Measurements from ENCODE around the gene AIF1. TPM values are rescaled to one million over a fixed set of nuclear protein-coding genes. Genes with fewer than 3 reads are reported as not detected.
A peak's percentile ranks its signal among the peaks of the same experiment; 100 is the strongest.
"Not testable (repeated sequence)": the region's sequence is repeated elsewhere in the genome, so short reads cannot be mapped to it uniquely, and the experiment has no call there.

The AIF1 gene
- total RNA-seq, 2 donors from 2014 or later, result 8.1 to 13.2 TPM

DNA sequence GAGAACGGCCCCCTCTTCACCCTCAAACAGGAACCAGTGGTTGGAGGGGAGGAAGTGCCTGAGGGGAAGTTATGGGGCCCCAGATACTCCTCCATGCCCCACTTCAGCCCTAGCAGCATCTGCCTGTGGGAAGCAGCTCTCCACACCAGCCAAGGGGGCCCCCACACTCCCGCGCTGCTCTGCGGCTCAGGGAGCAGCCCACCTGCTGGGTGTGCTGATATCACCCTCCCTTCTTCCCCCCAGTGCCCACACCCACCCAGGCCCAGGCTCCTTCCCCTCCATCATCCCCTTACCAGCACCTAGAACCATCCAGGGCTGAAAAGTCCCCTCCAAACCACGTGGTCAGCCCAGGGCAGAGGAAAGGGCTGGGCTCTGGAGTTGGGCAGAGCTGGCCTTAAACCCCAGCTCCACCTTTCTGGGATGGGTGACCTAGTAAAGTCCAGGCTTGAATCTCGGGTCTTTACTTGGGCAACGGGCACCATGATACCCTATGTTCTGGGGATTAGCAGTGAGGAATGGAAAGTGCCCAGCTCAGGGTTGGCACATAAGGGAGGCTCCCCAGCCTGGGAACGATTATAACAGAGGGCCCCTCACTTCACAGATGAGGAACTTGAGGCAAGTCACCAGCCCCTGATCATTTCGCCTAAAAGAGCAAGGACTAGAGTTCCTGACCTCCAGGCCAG lies 28.3 kb upstream of the AIF1 start:
- peaks cover 6% of the 10 kb centered on the region for H3K36me3 Mint-ChIP-seq (ENCODE audit: low read depth)
- peak overlapping the region; percentile 92 for H3K27ac Mint-ChIP-seq

DNA sequence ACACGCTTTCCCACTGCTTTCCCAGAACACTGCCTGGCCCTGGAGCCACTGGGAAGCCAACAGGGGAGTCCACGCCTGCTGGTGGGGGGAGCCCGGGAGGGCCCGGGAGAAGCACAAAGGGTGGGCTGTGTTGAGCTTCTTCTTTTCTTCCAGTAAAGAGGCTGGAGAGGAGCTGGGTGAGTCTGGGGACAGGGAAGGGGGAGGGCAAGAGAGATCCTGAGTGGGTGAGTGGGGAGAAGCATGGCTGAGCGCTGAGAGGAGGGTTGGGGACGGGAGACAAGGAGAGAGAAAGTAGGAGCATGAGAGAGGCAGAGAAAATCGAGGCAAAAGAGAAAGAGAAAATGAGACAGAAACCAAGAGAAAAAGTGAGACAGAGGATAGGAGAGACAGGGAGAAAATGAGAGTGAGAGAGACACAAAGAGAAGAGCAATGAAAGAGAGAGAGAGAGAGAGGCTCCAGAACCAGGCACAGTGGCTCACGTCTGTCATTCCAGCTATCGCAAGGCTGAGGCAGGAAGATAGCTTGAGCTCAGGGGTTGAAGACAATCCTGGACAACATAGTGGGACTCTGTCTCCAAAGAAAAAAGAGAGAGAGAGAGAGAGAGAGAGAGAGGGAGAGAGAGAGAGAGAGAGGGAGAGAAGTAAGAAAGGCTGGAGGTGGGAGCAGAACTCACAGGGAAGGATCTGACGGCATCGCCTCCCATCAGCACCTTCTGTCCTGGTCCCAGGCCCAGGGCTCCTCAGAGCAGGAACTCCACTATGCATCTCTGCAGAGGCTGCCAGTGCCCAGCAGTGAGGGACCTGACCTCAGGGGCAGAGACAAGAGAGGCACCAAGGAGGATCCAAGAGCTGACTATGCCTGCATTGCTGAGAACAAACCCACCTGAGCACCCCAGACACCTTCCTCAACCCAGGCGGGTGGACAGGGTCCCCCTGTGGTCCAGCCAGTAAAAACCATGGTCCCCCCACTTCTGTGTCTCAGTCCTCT lies 26.9 kb upstream of the AIF1 start:
- Mint-ChIP-seq H3K4me1 (peaks cover 54% of the 10 kb centered on the region), H3K36me3 (ENCODE audit: low read depth) (peaks cover 4% of the 10 kb centered on the region), H3K27me3 (no peaks in the 10 kb centered on the region), H3K27ac (peak overlapping the region; percentile 92), H3K4me3 (peak overlapping the region; percentile 88)
- DNase-seq, result no peak
- ATAC-seq, result no peak
- no peaks in the 10 kb centered on the region for H3K9me3 ChIP-seq (ENCODE audit: control insufficient read depth, low read length, poor library complexity, severe bottlenecking)

More for the DNA sequence above, 28.3 kb upstream of the AIF1 start:
- H3K9me3 ChIP-seq (ENCODE audit: control insufficient read depth, low read length, poor library complexity, severe bottlenecking), result no peaks in the 10 kb centered on the region
- Mint-ChIP-seq H3K27me3 (no peaks in the 10 kb centered on the region), H3K4me3 (peak overlapping the region; percentile 88), H3K4me1 (peaks cover 52% of the 10 kb centered on the region)
- peak; percentile 70 for ATAC-seq
- DNase-seq, result peak in 1 of 3 donors; percentile 42

- ATAC-seq, result no peak
- Mint-ChIP-seq H3K4me3 (peak overlapping the region; percentile 64), H3K27me3 (no peaks in the 10 kb centered on the region), H3K27ac (peak overlapping the region; percentile 92), H3K36me3 (ENCODE audit: low read depth) (peaks cover 4% of the 10 kb centered on the region), H3K4me1 (peaks cover 52% of the 10 kb centered on the region)
- DNase-seq, result no peak
- no peaks in the 10 kb centered on the region for H3K9me3 ChIP-seq (ENCODE audit: control insufficient read depth, low read length, poor library complexity, severe bottlenecking)
Measured at GRCh38 chr6:31588871-31589650, 26.0 kb upstream of the AIF1 start.

DNA sequence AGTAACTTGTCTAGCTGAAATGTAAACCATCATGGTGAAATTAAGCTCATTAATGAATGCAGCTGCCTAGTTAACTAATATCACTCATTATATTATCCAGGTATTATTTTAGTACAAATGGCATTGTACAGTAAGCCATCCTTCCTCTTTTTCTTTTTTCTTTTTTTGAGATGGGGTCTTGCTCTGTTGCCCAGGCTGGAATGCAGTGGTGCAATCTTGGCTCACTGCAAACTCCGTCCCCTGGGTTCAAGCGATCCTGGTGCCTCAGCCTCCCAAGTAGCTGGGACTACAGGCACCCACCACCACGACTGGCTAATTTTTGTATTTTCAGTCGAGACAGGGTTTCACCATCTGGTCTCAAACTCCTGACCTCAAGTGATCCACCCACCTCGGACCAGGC lies 24.3 kb upstream of the AIF1 start:
- DNase-seq; H3K4me3 Mint-ChIP-seq; H3K9me3 ChIP-seq (ENCODE audit: control insufficient read depth, low read length, poor library complexity, severe bottlenecking); H3K27ac Mint-ChIP-seq; H3K36me3 Mint-ChIP-seq (ENCODE audit: low read depth); H3K27me3 Mint-ChIP-seq; ATAC-seq: not testable (repeated sequence)
- H3K4me1 Mint-ChIP-seq, result peaks cover 47% of the 10 kb centered on the region

GRCh38 chr6:31592396-31592771 lies 22.6 kb upstream of the AIF1 start:
- H3K4me1 Mint-ChIP-seq, result peaks cover 39% of the 10 kb centered on the region

GRCh38 chr6:31597006-31597405 lies 18.0 kb upstream of the AIF1 start:
- peak overlapping the region; percentile 58 for H3K4me3 Mint-ChIP-seq
- no peaks in the 10 kb centered on the region for H3K9me3 ChIP-seq (ENCODE audit: control insufficient read depth, low read length, poor library complexity, severe bottlenecking)
- ATAC-seq, result peak; percentile 83
- peak in 1 of 3 donors; percentile 28 for DNase-seq
- no peaks in the 10 kb centered on the region for H3K27me3 Mint-ChIP-seq
- no peaks in the 10 kb centered on the region for H3K36me3 Mint-ChIP-seq (ENCODE audit: low read depth)
- no peak overlapping the region for H3K27ac Mint-ChIP-seq
- peaks cover 27% of the 10 kb centered on the region for H3K4me1 Mint-ChIP-seq

More at GRCh38 chr6:31592396-31592771, 22.6 kb upstream of the AIF1 start:
- peak overlapping the region; percentile 71 for H3K4me3 Mint-ChIP-seq
- ATAC-seq (peak; percentile 5), DNase-seq (no peak)
- H3K9me3 ChIP-seq (ENCODE audit: control insufficient read depth, low read length, poor library complexity, severe bottlenecking), result no peaks in the 10 kb centered on the region
- no peaks in the 10 kb centered on the region for H3K27me3 Mint-ChIP-seq
- peaks cover 4% of the 10 kb centered on the region for H3K36me3 Mint-ChIP-seq (ENCODE audit: low read depth)
- peak overlapping the region; percentile 75 for H3K27ac Mint-ChIP-seq

- no peaks in the 10 kb centered on the region for H3K9me3 ChIP-seq (ENCODE audit: control insufficient read depth, low read length, poor library complexity, severe bottlenecking)
- ATAC-seq (no peak), DNase-seq (no peak)
- Mint-ChIP-seq H3K4me3 (no peak overlapping the region), H3K36me3 (ENCODE audit: low read depth) (peaks cover 3% of the 10 kb centered on the region), H3K27ac (no peak overlapping the region), H3K27me3 (peaks cover 5% of the 10 kb centered on the region), H3K4me1 (peaks cover 10% of the 10 kb centered on the region)
Measured at GRCh38 chr6:31607317-31607716, 7.7 kb upstream of the AIF1 start.

GRCh38 chr6:31609519-31610406 lies 5.3 kb upstream of the AIF1 start:
- H3K36me3 Mint-ChIP-seq (ENCODE audit: low read depth), result no peaks in the 10 kb centered on the region
- H3K27me3 Mint-ChIP-seq, result no peaks in the 10 kb centered on the region
- H3K4me3 Mint-ChIP-seq, result no peak overlapping the region
- H3K27ac Mint-ChIP-seq, result no peak overlapping the region
- ATAC-seq (no peak), DNase-seq (no peak)
- no peaks in the 10 kb centered on the region for H3K9me3 ChIP-seq (ENCODE audit: control insufficient read depth, low read length, poor library complexity, severe bottlenecking)
- peaks cover 4% of the 10 kb centered on the region for H3K4me1 Mint-ChIP-seq

GRCh38 chr6:31610968-31611367 lies 4.1 kb upstream of the AIF1 start:
- no peaks in the 10 kb centered on the region for H3K36me3 Mint-ChIP-seq (ENCODE audit: low read depth)
- H3K27me3 Mint-ChIP-seq, result no peaks in the 10 kb centered on the region
- peak overlapping the region; percentile 19 for H3K27ac Mint-ChIP-seq

DNA sequence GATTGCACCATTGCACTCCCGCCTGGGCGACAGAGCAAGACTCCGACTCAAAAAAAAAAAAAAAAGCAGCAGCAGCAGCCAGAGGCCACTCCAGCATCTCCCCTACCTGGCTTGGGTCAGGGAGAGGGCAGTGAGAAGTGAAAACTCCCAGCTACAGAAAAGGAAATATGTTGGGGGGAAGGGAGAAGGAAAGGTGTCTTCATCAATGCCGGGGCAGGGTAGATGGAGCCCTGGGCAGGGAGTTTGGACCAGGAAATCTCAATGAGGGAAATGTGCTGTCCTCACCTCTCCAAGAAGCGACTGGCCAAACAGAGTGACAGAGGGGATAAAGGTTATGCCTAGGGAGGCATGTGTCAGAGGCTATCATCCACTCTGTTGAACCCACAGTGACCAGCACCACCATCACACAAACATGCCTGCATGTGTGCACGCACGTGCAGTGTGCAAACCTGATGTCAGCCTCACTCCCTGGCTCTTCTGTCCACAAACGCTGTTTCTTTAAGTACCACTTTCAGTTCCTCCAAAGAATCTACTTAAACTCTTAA lies 887 bp upstream of the AIF1 start:
- H3K4me1 Mint-ChIP-seq, result peaks cover 20% of the 10 kb centered on the region
- H3K4me3 Mint-ChIP-seq, result no peak overlapping the region
- no peaks in the 10 kb centered on the region for H3K36me3 Mint-ChIP-seq (ENCODE audit: low read depth)
- no peaks in the 10 kb centered on the region for H3K9me3 ChIP-seq (ENCODE audit: control insufficient read depth, low read length, poor library complexity, severe bottlenecking)
- no peaks in the 10 kb centered on the region for H3K27me3 Mint-ChIP-seq
- DNase-seq (no peak), ATAC-seq (no peak)
- H3K27ac Mint-ChIP-seq, result no peak overlapping the region

More at GRCh38 chr6:31610968-31611367, 4.1 kb upstream of the AIF1 start:
- H3K9me3 ChIP-seq (ENCODE audit: control insufficient read depth, low read length, poor library complexity, severe bottlenecking), result no peaks in the 10 kb centered on the region
- no peak for DNase-seq
- Mint-ChIP-seq H3K4me3 (no peak overlapping the region), H3K4me1 (peaks cover 10% of the 10 kb centered on the region)
- no peak for ATAC-seq

DNA sequence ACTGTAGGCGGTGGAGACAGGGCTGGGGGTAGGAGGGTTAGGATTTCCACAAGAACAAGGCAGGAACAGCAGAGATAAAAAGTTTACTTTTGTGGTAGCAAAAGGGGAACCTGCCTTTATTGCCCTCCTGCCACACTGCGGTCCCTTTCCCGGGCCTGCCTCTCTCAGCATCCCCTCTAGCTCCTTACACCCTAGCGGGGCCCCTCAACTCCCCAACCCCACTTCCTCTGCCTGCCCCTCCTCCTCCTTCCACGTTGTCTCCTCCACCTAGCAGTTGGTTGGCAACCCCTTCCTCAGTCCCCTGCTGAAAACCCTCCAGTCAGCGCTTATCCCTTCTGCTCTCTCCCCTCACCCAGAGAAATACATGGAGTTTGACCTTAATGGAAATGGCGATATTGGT lies 714 bp downstream of the AIF1 start:
- no peaks in the 10 kb centered on the region for H3K27me3 Mint-ChIP-seq
- no peak for DNase-seq
- ATAC-seq, result no peak
- peak overlapping the region; percentile 49 for H3K4me3 Mint-ChIP-seq
- no peaks in the 10 kb centered on the region for H3K36me3 Mint-ChIP-seq (ENCODE audit: low read depth)
- peaks cover 20% of the 10 kb centered on the region for H3K4me1 Mint-ChIP-seq
- H3K9me3 ChIP-seq (ENCODE audit: control insufficient read depth, low read length, poor library complexity, severe bottlenecking), result no peaks in the 10 kb centered on the region
- no peak overlapping the region for H3K27ac Mint-ChIP-seq

- H3K36me3 Mint-ChIP-seq (ENCODE audit: low read depth), result peaks cover 4% of the 10 kb centered on the region
- no peak overlapping the region for H3K4me3 Mint-ChIP-seq
- no peak overlapping the region for H3K27ac Mint-ChIP-seq
- ATAC-seq (no peak), DNase-seq (no peak)
- no peaks in the 10 kb centered on the region for H3K27me3 Mint-ChIP-seq
- peaks cover 30% of the 10 kb centered on the region for H3K4me1 Mint-ChIP-seq
- no peaks in the 10 kb centered on the region for H3K9me3 ChIP-seq (ENCODE audit: control insufficient read depth, low read length, poor library complexity, severe bottlenecking)
Measured at GRCh38 chr6:31617010-31617409, 2.0 kb downstream of the AIF1 start.
